Adipose tissue (tissue), 3 donors: ENCODE measurements around the gene SSRP1. TPM values are rescaled to one million over a fixed set of nuclear protein-coding genes. Genes with fewer than 3 reads are reported as not detected.
"Not testable (repeated sequence)": the region's sequence is repeated elsewhere in the genome, so short reads cannot be mapped to it uniquely, and the experiment has no call there.

ENCODE experiments used
- H3K27ac ChIP-seq: one replicate; pipeline ENCODE4 v1.5.1; 2013; ENCODE audit warnings: low read depth, low read length
- WGBS, 3 donors: extraction: QIAGEN DNeasy Blood & Tissue Kit; methylation state at CpG; one replicate each; pipeline ENCODE4 v1.1.7; 2013; 5-methylcytosine and 5-hydroxymethylcytosine counted together
- polyA plus RNA-seq, 3 donors: library from polyadenylated mRNA; stranded (reverse); fragments of 200-250 nt; gene quantifications; one replicate each; pipeline ENCODE4 v1.2.3, GENCODE V29; 2013
- donor health status: healthy with polysubstance abuse.
- donor health status: Bipolar disorder and iron deficiency.
- donor health status: healthy.

SSRP1 gene
- polyA plus RNA-seq, 3 donors: 57.0 to 63.0 (median 60.1) TPM

DNA sequence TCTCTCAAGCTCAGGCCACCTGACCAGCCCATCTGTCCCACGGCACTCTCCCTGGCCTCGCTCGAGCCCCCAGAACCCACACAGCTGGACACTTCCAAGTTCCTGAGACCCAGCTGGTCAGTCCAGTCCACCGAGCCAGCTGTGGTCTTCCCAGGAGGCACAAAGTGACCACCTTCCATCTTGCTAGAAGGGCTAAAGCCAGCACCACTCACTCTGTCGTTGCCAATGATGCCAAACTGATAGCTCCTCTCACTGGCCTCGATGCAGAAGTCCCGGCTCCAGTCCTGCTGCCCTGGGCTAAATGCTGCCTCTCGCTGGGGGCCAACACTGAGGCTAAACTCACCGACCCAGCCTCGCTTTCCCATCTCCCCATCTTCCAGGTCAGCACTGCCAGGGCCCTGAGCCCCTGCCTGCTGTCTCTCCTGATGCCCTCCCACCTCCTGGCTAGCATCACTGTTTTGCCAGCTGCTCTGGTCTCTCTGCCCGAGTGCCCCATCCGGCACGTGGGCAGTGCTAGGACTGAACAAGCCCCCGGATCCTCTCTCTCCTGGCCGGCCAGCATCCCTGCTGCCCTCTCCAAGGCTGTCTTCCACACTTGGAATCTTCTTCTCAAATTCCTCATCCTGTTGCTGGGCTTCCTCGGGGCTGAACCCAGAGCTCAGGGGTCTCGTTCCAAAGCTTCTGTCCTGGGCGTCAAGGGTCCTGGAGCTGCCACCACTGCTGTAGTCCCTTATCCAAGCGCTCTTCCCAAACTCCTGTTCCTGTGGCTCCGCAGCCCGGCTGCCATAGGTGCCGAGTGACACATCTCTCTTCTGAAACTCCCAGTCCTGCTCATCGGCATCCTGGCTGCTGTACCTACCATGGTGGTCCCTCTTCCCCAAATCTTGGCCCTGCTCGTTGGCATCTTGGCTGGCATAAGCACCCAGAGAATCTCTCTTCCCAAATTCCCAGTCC, 26.3 kb downstream of the SSRP1 start:
- WGBS, 3 donors: 78 to 91% (median 91%) methylated on average over 24 of the region's 24 CpGs
- H3K27ac ChIP-seq: no peak overlapping the region

DNA sequence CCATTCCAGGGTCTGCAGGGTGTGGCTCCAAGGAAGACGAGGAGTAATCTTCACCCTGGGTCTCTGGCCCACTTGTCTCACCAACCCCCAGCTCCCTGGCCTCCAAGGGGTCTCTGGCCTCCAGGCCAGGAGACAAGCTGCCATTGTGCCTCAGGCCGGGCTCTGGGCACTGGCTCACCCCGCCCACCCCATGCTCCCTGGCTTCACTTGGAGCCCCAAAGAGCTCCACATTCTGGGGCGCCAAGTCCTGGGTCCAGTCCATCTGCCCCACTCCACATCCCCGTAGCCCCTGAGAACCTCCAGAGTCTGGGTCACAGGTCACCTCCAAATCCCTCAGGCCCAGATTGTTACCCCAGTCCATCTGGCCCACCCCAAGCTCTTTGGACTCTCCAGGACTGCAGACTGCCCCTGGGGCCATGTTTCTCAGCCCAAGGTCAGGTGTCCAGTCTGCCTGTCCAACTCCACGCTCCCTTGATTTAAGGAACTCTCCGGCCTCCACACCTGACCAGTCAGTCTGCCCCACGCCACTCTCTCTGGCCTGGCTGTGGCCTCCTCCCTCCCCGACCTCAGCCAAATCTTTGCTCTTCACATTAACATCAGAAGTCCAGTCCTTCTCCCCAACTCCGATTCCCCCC, 27.1 kb downstream of the SSRP1 start:
- no peak overlapping the region for H3K27ac ChIP-seq
- 82 to 93% (median 92%) methylated on average over 10 of the region's 10 CpGs for WGBS, 3 donors

DNA sequence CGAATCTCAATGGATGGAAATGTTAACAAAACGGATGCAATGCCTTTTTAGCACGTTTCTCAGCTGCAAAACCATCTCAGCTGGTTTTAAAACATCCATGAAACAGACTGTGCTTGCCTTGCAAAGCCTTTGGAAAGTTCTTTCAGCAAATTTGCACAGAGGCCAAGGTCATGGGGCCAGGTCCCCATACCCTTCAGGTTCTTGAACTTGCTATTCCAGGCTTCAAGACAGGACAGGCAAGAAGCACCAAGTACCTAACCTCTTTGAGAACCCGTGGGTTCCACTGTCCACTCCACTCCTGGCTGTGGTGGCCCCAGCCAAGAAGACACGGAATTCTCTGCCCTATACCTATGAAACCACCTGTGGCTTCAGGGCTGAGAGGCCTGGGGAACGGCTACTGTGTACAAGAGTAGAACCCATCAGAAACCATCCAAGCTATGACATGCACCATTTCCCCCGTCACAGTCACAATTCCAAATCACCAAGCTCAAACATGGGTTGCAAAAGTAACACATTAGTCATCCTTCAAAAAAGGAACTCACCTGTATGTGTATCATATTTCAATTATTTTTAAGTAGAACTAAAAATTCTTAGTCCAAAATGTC, 27.9 kb downstream of the SSRP1 start:
- 46 to 79% (median 78%) methylated on average over 7 of the region's 7 CpGs for WGBS, 3 donors
- H3K27ac ChIP-seq: no peak overlapping the region

DNA sequence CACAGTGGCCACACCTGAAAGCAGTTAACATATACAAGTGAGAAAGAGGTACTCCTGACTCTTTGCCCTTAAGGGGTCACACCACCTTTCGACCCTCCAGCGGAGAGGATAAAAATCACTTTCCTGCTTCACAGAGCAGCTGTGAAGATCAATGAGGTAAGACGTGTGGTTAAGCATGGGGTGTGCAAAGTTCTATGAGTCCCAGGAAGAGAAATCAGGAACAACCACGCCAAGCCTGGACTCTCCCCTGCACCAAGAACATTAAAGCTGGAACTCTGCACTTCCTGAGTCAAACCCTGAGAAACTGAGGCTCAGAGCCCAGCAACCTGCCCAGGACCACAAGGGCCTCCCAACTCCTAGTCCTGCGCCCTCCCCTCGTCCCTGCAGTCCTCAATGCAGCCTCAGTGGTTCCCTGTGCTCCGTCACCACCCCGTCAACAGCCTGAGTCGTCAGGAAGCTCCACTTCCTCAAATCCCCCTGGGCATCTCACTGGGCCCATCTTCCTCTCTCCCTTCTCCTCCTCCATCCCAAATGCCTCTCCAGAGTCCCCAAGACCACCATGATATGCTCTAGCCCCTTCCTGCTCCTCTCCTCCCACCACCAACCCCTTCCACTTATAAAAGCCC, 28.6 kb downstream of the SSRP1 start:
- 46 to 73% (median 48%) methylated on average over 9 of the region's 9 CpGs for WGBS, 3 donors
- H3K27ac ChIP-seq: no peak overlapping the region

DNA sequence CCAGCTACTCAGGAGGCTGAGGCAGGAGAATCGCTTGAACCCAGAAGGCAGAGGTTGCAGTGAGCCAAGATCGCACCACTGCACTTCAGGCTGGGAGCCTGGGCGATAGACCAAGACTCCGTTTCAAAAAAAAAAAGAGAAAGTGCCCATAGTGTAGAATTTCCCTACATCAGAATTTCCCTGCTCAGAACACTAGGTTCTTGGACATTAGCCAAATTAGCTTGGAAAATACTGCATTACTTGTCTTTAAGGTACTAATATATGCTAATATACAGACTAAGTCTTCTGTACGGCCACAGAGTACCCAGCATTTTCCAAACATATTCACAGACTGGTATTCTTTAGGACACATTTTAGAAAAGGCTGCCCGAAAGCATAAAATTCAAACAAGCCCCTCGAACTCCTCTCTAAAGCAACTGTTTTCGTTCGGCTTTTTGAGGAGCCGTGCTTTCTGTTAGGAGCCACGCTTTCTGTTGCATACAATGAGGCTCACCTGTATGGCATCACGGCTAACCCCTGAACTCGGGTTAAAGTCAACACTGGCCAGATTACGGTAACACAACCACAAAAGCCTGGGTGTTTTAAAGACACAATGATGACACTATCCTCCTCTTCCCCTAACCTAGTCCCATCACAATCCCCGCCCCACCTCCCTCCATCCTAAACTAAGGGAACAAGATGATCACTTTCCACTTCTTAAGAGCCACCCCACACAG, 29.4 kb downstream of the SSRP1 start:
- 76 to 86% (median 79%) methylated on average over 15 of the region's 15 CpGs for WGBS, 3 donors
- no peak overlapping the region for H3K27ac ChIP-seq

DNA sequence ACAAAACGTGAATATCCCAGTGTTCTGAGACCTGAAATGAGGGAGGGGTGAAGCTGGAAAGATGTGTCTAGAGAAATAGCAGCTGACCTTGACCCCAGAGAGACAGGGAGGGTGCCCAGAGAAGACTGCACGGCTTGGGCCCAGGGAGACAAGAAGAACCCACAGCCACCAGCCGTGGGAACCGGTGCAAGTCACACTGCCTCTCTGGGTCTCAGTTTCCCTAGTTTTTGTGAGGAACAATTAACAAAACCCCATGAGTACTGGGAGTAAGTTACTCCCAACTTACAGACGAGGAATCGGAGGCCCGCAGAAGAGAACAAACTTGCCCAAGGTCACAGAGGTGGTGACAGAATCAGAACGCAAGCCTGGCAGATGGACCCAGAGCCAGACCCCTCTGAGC, 30.2 kb downstream of the SSRP1 start:
- 51 to 90% (median 89%) methylated on average over 8 of the region's 8 CpGs for WGBS, 3 donors
- no peak overlapping the region for H3K27ac ChIP-seq

DNA sequence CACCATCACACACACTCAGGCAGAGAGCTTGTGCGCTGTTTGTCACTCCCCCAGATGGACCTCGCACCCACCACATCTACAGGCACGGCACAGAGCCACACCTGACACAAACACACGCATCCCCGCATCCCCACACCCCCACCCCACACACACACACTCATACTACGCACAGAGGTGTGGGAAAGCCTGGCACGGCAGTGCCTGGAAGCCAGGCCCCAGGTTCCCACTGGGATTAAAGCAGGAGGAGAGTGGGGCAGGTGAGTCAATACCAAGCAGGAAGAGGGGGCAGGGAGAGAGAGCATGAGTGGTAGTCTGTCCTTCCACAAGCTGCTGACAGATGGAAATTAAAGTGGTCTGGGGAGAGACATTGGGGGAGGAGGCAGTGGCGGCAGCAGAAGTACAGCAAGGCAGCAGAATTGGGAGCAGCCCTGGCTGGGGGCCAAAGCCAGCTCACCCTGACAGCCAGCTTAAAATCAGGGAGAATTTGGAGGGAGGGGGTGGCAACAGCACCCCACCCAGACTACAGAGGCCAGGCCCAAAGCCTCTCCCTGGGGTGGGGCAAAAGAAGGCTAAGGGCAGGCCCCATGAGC, 31.6 kb downstream of the SSRP1 start:
- no peak overlapping the region for H3K27ac ChIP-seq
- 44 to 79% (median 74%) methylated on average over 8 of the region's 8 CpGs for WGBS, 3 donors

DNA sequence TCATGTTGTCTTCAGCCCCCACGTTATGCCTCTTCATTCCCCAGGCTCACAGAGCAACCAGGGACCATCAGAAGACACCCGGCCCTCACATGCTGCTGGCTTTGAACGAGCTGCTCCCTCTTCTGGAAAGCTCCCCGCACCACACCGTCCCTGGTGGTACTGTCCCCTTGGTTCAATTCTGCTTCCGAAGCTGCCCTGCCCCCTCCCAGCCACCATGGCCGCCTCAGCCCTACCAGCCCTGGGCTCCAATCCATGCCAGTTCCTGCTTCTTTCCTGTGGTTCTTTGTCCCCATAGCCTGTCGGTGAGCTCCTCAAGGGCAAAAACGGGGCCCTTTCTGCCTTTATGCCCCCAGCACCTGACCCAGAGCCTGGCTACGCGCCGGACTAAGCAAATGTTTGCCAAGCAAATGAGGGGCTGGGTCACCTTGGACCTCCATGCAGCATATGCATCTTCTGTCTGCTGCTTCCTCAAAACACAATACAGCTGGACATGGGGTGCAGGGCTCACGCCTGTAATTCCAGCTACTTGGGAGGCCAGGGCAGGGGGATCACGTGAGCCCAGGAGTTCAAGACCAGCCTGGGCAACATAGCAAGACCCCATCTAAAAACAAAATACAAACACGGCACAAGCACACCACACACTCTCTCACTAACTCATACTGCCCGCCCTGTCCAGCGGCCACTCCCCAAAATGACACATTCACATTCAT, 32.3 kb downstream of the SSRP1 start:
- no peak overlapping the region for H3K27ac ChIP-seq
- WGBS, 3 donors: 66 to 86% (median 79%) methylated on average over 17 of the region's 17 CpGs

DNA sequence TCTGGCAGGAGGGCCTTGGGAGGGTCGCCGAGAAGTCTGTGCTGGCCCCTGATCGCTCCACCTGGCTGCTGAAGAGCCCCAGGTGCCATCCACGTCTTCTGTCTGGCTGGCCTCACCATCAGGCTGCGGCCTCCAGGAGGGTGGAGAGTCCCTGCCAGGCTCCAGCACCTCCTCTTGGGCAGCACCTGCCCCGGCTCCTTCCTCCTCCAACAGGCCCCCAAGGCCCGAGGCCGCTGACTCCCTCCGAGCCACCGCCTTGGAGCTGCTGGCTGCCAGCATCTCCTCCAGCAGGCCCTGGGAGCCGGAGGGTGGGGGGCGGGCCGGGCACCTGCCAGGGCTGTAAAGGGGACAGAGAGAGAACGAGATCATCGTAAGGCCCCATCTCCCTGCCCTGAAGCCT, 33.2 kb downstream of the SSRP1 start:
- WGBS, 3 donors: 87 to 95% (median 93%) methylated on average over 13 to 15 of the region's 15 CpGs
- no peak overlapping the region for H3K27ac ChIP-seq

DNA sequence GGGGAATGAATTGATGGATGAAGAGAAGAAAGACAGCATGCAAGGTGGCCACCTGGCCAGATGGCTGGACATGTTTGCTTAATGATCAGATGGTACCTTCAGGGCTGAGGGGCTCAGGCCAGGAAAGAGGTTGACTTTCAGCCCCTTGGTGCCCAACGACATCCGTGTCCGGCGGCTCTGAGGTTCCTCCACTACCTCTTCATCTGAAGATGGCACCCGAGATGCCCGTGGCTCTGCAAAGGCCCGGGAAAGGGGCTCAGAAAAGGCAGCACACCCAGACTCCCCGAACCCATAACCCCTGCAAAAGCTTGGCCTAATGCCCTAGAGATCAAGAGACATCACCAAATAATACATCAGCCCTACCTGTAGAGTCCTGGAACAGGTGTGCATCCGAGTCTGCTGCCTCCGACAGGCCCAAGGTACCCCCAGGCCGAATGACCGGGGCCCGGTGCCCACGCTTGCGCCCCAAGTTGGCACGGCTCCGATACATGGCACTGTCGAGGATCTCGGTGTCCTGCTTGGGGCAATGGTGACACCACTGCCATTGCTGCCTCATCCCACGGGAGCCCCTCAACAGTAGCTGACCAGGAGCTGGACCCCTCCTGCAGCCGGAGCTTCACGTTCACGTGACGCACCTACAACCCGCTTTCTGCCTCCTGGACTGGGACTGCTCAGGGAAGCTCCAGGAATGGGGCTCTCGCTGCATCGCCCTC, 33.8 kb downstream of the SSRP1 start:
- H3K27ac ChIP-seq: no peak overlapping the region
- WGBS, 3 donors: 96 to 98% (median 98%) methylated on average over 26 to 27 of the region's 27 CpGs

DNA sequence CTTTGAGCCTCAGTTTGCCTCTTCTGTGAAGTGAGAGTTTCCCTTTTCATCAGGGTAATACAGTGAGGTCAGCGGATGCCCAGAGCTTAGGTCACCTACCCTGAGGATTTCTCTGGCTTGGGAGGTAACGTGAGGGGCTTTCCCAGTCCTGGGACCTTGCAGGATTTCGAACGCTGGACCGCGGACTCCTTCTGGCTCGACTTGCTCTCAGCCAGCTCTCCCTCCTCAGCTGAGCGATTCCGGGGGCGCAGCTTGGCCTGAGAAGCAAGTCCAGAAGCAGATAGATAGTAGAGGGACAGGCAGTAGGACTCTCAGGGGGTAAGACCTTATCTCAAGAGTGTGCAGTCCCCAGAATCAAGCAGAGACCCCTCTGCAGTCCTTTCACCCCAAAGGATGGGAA, 34.9 kb downstream of the SSRP1 start:
- no peak overlapping the region for H3K27ac ChIP-seq
- WGBS, 3 donors: 96 to 98% (median 97%) methylated on average over 10 of the region's 10 CpGs

DNA sequence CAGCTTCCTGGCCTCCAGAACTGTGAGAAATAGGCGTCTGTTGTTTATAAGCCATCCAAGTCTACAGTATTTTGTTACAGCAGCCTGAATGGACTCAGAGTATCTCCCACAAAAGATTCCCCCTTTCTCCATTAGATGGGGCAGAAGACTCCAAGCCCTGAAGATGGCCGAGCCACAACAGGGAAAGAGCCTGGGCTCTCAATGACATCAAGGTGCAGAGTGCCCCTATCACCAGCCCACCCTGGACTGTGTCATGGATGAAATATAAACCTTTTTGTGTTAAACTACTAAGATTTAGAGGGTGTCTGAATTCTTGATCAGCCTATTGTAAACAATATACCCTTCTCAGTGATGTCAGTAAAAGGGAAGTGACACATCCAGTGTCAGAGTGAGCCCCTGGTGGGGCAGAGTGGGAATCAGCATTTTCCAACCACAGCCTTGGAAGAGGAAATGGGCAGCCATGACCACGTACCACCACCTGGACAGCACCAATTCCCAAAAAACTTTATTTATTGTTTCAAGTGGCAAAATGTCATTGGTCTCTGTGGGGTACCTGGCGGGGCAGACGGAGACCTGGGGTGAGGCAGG, 36.4 kb downstream of the SSRP1 start:
- 95 to 99% (median 98%) methylated on average over 5 of the region's 5 CpGs for WGBS, 3 donors

DNA sequence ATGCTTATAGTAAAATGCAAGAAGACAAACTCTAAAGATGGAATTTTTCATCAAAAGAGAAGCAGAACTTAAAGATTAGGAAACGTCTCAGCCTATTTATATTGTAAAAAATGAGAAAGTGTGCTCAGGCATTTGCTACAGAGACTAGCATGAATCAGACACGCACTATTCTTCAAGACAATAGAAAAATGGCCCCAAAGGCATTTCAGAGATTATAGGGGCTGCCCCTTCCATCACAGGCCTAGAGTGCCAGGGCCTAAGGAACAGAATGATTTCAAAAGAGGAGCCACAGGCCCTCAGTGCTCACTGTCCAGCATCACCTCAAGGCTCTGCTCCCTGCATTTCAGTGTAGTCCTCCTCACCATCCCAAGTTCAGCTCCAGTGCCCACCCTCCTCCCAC, 38.5 kb downstream of the SSRP1 start:
- no peak overlapping the region for H3K27ac ChIP-seq
- WGBS, 3 donors: 84 to 91% (median 87%) methylated on average over 2 of the region's 2 CpGs

More for the DNA sequence above, 36.4 kb downstream of the SSRP1 start:
- no peak overlapping the region for H3K27ac ChIP-seq

DNA sequence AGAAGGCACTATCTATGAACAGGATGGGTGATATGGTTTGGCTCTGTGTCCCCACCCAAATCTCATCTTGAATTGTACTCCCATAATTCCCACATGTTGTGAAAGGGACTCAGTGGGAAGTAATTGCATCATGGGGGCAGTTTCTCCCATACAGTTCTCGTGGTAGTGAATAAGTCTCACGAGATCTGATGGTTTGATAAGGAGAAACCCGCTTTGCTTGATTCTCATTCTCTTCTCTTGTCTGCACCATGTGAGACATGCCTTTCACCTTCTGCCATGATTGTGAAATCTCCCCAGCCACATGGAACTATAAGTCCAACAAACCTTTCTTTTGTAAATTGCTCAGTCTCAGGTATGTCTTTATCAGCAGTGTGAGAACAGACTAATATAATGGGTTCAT, 39.5 kb downstream of the SSRP1 start:
- 83 to 89% (median 88%) methylated on average over 3 of the region's 3 CpGs for WGBS, 3 donors

DNA sequence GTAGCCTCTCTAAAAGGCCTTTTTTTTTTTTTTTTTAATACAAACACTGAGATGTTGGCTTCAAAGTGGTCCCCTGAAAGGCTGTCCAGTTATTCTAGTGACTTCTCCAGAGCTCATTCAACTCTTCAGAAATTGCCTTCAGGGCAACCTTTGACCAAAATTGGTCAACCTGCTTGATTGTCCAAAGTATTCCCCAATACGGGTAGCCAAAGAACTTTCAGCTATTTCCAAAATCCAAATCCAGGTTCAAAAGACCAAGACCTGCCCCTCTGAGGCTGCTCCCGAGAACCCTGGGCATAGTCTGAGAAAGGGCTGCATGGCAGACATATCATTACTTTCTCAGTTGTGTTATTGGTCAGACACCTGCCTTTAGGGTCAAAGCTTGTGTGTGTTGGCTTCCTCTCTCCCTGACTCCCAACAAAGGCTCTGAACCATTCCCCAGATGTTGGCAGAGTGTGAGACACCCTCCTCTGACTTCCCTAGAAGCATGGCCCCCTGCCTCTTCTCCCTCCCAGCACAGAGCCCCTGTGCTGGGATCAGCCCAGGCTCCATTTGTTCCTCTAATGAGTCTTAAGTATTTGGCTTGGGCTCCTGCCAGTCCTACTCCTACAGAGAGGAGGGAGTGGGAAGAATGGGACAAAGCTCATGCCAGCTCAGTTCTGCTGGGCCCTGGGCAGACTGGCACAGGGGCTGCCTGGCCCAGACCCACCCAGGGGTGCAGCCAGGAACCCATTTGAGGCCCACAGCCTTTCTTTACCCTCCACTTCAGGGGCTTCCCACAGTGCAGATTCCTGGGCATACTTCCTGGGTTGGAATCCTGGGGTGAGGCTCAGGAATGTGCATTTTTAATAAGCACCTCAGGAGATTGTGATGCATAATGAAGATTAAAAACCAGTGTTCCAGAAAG, 41.2 kb downstream of the SSRP1 start:
- 85 to 89% (median 85%) methylated on average over 2 of the region's 2 CpGs for WGBS, 3 donors
- H3K27ac ChIP-seq: no peak overlapping the region

More for the DNA sequence above, 39.5 kb downstream of the SSRP1 start:
- H3K27ac ChIP-seq: not testable (repeated sequence)
